GM21737 (cell line): Measurements from ENCODE around the gene TMEM167A.

Experiments used
- ATAC-seq: cut with Tn5 transposase; IDR thresholded peaks from one replicate; pipeline ENCODE4 v1.9.1; 2021; ENCODE audit warnings: mild to moderate bottlenecking, moderate library complexity; ENCODE audit not compliant: unreplicated experiment

Gene TMEM167A

GRCh38 chr5:83036991-83037575 is 40.1 kb downstream of the TMEM167A start:
- ATAC-seq: no peak

GRCh38 chr5:83035373-83036100 is 41.7 kb downstream of the TMEM167A start:
- no peak for ATAC-seq

GRCh38 chr5:83034528-83035207 is 42.5 kb downstream of the TMEM167A start:
- ATAC-seq: no peak

- ATAC-seq: no peak
Measured at GRCh38 chr5:83034036-83034435, 43.2 kb downstream of the TMEM167A start.

- ATAC-seq: no peak
Measured at GRCh38 chr5:83031381-83031780, 45.8 kb downstream of the TMEM167A start.

- no peak for ATAC-seq
Measured at GRCh38 chr5:83029912-83030311, 47.3 kb downstream of the TMEM167A start.

- ATAC-seq: peak; percentile 78
Measured at GRCh38 chr5:83026930-83027687, 50.1 kb downstream of the TMEM167A start.

- no peak for ATAC-seq
Measured at GRCh38 chr5:83026516-83026915, 50.7 kb downstream of the TMEM167A start.

- ATAC-seq: no peak
Measured at GRCh38 chr5:83025690-83026478, 51.3 kb downstream of the TMEM167A start.

- ATAC-seq: no peak
Measured at GRCh38 chr5:83022334-83022733, 54.9 kb downstream of the TMEM167A start.

- no peak for ATAC-seq
Measured at GRCh38 chr5:83015676-83016075, 61.5 kb downstream of the TMEM167A start.

- peak; percentile 99 for ATAC-seq
Measured at GRCh38 chr5:83011985-83012384, 65.2 kb downstream of the TMEM167A start.

GRCh38 chr5:83009408-83009807 is 67.8 kb downstream of the TMEM167A start:
- ATAC-seq: no peak

- ATAC-seq: no peak
Measured at GRCh38 chr5:83007755-83008154, 69.4 kb downstream of the TMEM167A start.

GRCh38 chr5:83006683-83007283 is 70.4 kb downstream of the TMEM167A start:
- ATAC-seq: no peak

- ATAC-seq: no peak
Measured at GRCh38 chr5:83003791-83004190, 73.4 kb downstream of the TMEM167A start.
